IPS-18c (cell line): ENCODE data around the gene ADORA2A.

Source experiments
- H3K4me3 ChIP-seq: 2 replicates; pipeline ENCODE4 v1.7.0; 2013; ENCODE audit warnings: low read depth, mild to moderate bottlenecking, low read length, moderate library complexity; ENCODE audit not compliant: insufficient read depth
- H3K9me3 ChIP-seq: one replicate; pipeline ENCODE4 v1.6.1; 2013; ENCODE audit warnings: mild to moderate bottlenecking, low read length, moderate library complexity; ENCODE audit not compliant: control insufficient read depth, insufficient read depth

Gene ADORA2A

DNA sequence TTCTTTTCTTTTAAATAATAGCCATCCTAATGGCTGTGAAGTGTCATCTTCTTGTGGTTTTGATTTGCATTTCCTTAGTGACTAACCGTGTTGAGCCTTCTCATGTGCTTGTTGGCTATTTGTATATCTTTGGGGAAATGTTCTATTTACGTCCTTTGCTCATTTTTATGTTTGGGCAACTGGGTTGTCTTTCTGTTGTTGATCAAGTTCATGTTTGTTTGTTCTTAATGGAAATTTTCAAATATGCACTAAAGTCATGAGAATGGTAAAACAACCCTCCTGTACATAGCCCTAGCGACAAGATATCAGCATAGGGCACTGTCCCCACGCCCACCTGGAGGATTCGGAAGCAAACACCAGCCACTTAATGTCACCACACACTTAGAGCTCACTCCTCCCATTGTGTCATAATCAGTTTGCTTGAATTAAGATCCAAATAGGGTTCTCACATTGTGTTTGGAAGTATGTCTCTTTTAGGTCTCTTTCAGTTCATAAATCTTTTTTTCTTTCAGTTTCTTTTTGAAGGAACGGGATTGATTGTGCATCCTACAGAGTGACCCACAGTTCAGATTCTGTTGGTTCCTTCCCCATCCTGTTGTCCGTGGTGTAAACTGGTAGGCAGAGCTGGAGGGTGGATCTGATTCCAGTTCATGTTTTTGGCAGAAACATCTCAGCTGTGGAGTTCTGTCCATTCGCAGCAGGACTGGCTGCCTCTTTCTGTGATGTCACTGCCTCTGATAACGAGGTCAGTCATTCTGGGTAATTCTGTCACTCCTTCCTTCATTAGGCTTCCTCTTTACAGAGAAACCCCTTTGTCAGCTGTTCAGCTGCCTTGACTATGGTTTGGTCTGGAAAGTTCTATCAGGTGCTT lies 26.4 kb upstream of the ADORA2A start:
- H3K9me3 ChIP-seq, result no peaks in the 10 kb centered on the region
- no peak overlapping the region for H3K4me3 ChIP-seq

DNA sequence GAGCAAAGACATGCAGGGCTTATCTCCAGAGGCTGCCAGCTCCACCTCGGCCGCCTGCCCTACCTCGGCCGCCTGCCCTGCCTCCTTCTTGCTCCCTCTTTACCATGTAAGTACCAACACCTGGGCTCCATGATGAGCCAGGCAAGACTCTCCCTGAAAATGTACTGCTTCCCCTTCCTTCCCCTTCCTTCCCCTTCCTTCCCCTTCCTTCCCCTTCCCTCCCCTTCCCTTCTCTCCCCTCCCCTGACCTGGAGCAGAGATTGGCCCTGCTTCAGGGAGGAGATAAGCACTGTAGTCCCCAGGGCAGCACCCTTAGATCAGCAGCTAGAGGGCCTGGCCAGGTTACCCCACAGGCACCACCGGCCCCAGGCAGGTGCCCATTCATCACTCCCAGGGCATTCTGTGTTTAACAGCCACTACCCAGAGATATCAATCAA lies 25.4 kb upstream of the ADORA2A start:
- H3K4me3 ChIP-seq, result no peak overlapping the region
- H3K9me3 ChIP-seq, result no peaks in the 10 kb centered on the region

DNA sequence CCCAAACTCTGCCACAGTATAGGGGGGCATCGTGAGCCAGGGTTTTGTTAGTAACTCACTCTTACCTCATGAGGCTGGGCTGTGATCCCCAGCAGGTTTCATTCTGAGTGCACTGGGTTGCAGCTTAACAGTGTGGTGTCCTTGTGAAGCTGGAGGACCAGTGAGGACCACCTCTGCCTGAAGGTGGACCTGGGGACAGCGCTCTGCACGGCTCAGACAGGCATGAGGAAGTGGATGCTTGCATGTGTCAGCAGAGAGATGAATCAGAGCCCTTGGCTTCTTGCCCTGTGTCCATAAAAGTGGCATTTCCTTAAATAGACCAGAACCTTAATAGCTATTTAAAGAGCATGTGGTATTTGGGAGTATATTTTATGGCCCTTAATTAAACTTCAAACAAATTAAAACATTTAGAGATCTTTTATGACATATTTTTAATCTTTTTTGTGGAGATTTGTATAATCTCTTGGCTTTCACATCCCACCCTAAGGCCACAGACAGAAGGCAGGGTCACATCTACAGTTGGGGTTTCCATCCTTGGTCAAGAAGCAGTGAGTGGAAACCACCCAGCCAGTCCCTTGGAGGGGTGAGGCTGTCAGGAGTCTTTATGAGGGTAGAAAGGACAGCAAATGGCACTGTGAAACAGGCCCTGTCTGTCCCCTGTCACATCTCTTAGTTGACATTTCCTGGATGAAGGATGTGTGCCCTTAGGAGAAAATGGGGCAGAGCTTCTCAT lies 24.8 kb upstream of the ADORA2A start:
- Histone ChIP-seq H3K9me3 (no peaks in the 10 kb centered on the region), H3K4me3 (no peak overlapping the region)

DNA sequence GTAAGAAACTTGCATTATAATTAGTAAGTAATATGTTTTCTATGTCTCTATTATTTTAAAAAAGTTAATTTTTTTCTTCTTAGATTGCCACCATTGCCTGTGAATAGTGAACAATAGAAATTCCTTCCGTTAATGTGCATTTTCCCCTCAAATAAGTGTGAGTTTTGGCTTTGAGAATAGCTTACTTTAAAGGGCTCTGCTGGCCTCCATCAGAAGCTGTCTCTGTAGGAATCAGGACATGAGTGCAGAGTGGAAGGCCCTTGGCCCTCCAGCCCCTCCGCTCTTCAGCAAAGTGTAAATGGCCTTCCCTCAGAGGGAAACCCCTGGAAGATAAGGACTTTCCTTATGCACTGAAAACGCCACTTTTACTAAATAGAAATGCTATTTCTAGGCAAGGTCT lies 24.1 kb upstream of the ADORA2A start:
- no peak overlapping the region for H3K4me3 ChIP-seq
- no peaks in the 10 kb centered on the region for H3K9me3 ChIP-seq

DNA sequence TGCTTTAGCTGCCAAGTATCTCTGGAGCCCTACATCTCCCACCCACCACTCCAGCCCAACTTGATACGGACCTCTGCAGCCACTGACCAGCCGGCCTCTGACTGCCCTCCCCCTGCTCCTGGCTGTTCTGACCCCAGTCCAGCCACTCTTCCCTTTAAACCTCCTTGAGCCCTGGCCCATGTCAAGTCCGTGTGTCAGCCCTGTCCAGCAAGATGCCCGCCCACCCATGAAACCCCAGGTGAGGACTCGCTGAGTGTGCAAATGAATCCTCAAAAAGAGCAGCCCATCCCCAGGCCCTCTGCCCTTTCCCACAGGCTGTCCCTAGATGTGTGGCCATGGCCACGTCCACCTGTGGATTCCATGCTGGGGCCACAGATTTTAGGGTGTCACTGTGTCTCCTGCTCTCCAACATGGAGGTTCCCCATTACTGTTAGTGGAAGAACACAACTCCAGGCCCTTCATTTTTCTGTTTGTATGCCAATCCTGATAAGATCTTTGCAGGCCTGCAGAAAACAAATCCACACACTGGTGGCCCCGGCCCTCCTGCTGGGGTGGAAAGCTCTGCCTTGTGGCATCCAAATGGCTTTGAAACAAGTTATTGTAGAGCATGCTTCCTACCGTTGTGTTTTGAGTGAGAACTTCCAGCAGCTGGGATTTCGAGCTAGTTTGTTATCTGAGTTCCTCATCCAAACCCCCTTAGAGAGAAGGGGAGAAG lies 22.7 kb upstream of the ADORA2A start:
- H3K4me3 ChIP-seq, result no peak overlapping the region
- H3K9me3 ChIP-seq, result no peaks in the 10 kb centered on the region

DNA sequence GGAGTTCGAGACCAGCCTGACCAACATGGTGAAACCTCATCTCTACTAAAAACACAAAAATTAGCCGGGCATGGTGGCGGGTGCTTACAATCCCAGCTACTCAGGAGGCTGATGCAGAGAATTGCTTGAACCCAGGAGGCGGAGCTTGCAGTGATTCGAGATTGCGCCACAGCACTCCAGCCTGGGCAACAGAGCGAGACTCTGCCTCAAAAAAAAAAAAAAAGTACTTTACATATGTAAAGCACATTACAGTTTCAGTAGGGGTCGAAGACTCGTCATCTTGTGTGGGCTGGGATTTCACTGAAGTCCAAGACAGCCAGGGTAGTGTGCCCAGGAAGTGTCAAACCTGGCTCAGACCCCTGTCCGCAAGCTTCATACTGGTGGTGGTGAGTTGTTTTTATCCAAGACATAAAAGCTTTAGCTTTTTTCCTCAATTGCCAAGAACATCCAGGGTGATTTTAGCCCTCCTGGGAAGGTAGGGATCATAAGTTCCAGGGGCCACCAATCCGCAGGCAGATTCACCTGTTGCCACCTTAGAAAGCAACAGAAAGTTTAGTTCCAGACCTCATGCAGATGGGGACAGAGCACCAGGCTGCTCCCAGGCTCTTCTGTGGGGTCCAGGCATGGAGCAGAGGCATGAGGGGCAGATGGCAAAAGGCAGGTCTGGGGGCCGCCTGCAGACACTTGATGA lies 21.6 kb upstream of the ADORA2A start:
- Histone ChIP-seq H3K9me3 (no peaks in the 10 kb centered on the region), H3K4me3 (no peak overlapping the region)

DNA sequence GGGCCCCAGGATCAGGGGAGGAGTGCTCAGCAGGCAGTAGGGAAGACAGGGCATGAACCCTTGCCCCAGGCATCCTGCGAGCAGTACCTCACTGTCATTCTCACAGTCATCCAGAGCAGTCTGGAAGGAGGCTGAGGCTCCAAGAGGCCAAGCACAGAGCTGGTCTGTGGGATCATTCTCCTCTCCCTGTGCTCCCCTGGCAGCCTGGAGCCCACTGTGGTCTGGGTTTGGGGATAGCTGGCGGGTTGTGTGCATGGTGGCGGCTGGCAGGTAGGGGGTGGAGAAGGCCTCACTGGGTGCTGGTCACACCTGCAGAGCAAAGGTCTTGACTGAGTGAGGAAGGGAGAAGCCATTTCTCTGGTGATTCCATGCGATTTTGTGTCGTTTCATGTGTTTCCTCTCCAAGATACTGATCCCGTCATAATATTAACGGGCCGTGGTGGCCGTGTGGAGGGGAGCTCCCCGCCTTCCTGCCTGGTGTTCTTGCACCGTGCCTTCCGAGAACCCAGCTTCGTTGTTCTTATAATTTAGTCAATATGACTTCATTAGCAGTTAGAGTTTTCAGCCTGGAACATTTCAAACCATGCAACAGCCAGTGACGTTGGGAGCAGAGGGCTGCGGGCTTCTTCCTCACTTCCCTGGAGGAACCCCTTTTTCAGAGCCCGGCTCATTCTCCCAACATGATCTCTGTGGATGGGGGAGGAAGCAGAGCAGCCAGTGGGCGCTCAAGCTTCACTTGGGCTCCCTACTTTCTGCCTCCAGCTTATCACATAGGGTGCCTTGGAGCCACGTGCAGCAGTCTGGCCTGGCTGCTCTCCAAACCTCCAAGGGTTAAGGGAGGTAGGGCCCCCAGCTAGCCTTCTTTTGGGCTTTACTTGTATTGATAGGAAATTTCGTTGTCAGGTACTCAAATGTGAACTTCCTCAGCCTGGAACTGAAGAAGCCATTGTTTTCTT lies 20.8 kb upstream of the ADORA2A start:
- Histone ChIP-seq H3K4me3 (no peak overlapping the region), H3K9me3 (no peaks in the 10 kb centered on the region)

DNA sequence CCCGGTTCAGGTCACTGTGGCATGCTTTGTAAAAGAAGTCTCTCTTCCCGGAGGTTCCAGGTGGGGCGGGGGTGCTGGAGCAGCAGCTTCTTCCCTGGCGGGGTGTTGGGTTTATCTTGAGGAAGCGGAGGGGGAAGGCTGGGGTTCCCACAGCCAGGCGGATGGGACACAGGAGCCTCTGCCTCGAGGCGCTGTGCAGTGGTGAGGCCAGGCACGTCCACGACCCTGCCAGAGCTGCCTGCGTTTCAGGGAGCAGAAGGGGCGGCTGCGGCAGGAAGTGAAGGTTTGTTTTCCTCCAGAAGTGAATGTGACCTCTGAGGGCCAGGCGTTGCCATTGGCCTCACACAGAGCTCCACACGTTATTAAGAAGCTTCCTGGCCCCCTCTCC lies 20.1 kb upstream of the ADORA2A start:
- Histone ChIP-seq H3K9me3 (no peaks in the 10 kb centered on the region), H3K4me3 (no peak overlapping the region)

DNA sequence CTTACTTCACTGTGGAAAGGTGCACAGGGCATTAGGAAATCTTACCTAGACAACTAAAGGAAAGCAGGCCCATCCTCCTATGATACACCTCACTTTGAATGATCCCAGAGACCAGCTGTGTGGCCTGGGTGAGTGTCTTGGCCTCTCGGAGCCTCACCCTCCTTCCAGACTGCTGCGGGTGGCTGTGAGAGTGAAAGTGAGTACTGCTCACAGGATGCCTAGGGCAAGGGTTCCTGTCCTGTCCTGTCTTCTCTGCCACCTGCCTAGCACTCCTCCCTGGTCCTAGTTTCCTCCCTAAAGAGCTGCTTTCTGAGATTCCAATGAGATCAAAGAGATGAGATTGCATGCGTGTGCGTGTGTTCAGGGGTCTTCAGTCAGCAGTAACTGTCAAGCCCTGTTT lies 19.5 kb upstream of the ADORA2A start:
- H3K9me3 ChIP-seq, result no peaks in the 10 kb centered on the region

DNA sequence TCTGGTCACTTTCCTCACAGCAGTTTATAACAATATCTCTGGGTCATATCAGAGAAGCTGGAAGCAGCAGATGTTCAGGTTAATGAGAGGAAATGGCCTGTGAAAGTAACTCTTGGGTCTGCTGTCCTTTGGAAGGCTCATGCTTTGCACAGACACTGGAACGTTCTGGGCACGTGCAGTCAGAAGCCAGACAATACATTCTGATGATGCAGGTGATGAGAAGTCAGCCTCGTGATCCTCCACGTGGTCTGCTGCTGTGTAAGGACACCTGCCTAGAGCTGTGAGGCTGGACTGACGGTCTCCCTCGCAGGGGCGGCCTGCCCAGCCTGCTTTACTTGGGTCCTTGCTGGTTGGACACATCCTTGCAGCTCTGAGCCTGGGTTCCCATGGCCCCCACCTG lies 18.8 kb upstream of the ADORA2A start:
- Histone ChIP-seq H3K4me3 (no peak overlapping the region), H3K9me3 (no peaks in the 10 kb centered on the region)

More for the DNA sequence above, 19.5 kb upstream of the ADORA2A start:
- H3K4me3 ChIP-seq, result no peak overlapping the region

DNA sequence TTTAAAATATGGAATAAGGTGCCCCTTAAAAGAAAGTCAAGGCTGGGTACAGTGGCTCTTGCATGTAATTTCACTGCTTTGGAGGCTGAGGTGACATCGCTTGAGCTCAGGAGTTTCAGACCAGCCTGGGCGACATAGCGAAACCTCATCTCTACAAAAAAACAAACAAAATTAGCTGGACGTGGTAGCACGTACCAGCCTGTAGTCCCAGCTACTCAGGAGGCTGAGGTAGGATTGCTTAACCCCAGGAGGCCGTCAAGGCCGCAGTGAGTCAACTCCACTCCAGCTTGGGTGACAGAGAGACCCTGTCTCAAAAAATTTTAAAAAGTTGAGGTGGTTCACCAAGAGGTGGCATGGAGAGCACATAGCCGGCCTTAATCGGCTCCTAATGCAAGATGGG lies 17.7 kb upstream of the ADORA2A start:
- H3K9me3 ChIP-seq, result no peaks in the 10 kb centered on the region
- no peak overlapping the region for H3K4me3 ChIP-seq

DNA sequence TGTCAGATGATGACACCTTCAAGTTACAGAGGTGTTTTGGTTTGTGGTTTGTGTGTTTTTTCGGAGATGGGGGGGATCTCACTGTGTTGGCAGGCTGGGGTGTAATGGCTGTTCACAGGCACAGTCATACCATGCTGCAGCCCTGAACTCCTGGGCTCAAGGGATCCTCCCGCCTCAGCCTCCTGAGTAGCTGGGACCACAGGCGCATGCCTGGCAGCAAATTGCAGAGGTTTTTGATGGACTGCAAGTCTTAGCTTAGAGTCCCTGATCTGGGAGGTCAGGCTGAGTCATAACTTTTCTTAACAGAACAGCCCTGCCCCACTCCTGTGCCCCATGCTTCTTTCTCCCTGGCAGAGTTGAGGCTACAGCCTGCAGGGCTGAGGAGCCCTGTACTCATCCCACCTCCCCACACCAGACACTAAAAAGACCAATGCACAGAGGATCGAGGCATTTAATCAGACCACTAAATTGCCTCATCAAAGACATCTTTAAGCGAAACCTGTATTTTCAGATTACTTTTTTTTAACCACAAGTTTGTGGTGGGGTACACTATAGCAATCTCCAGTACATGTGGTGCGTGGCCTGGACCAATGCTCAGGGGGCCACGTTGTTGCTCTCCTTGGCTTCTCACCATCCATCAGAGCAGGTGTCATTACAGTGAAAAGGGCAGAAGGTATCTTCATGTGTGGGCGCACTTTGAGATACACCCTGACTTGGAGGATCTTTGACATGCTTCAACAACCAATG lies 17.1 kb upstream of the ADORA2A start:
- Histone ChIP-seq H3K4me3 (no peak overlapping the region), H3K9me3 (no peaks in the 10 kb centered on the region)

DNA sequence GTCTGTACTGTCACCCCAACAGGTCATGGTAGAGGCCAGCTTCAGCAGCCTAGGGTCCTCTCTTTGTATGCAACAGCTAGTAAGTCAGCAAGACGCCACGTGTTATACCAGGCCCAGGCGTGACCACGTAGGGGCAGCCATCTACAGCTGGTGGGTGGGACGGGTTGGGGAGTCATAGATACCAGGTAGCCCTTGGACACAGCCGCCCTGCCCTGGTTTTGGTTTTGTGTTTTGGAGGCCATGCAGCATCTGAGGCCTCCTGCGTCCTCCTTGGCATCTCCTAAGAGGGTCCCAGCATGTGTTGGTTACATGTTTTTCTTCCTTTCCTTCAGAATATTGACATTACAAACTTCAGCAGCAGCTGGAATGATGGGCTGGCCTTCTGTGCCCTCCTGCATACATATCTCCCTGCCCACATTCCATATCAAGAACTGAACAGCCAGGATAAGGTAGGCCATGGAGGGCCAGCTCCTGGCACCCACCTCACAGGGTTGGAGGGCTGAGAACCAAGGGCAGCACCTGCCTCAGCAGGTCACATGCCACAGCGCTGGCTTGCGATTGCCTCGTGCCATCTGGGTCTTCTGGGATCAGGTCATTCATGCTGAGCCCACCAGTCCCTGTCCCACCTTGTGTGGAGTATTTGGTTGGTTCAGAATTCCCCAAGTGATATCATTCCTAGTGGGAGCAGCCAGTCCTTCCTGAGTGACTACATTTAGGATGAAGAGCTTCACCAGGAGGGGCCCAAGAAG lies 16.0 kb upstream of the ADORA2A start:
- H3K4me3 ChIP-seq, result no peak overlapping the region
- H3K9me3 ChIP-seq, result no peaks in the 10 kb centered on the region

DNA sequence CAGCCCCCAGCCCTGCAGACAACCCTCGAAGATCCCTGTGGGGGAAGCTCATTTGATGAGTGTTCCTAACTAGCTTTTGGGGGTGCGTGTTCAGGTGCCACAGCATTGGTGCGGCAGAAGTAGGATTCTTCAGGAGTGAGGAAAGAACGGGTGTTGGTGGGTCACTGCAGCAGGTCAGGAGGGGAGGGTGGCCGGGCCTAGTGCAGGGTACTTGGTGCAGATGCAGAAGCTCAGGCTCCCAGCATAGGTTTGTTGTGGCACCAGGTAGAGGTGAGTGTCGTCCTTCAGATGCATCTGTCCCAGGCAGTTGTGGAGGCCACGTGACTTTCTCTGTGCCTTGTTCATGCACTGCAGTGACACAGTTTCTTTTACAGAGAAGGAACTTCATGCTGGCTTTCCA lies 15.1 kb upstream of the ADORA2A start:
- H3K4me3 ChIP-seq, result no peak overlapping the region

DNA sequence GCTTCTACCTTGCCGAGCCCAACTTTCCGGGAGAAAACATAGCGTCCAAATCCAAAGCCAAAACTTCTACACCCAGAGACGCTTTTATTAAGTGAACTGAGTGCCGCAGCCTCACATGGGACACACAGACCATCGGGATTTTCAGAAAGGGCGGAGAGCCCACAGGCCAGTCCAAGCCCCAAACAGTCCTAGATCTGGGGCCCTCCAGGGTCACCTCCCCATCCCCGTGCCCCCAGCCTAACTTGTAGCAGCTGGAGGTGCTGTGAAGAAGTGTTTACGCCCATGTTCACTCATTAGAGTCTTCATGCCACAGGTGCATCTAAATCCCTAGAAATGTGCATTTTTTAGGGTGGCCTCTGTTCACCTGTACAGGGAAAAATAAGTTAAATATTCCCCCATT lies 14.1 kb upstream of the ADORA2A start:
- H3K4me3 ChIP-seq, result no peak overlapping the region

More for the DNA sequence above, 15.1 kb upstream of the ADORA2A start:
- H3K9me3 ChIP-seq, result no peaks in the 10 kb centered on the region

More for the DNA sequence above, 14.1 kb upstream of the ADORA2A start:
- no peaks in the 10 kb centered on the region for H3K9me3 ChIP-seq
